GM18867 (cell line): Measurements from ENCODE around the gene WDR33.

Experiments used
- ATAC-seq: cut with Tn5 transposase; IDR thresholded peaks from one replicate; pipeline ENCODE4 v1.9.1; 2021; ENCODE audit warnings: mild to moderate bottlenecking, moderate library complexity; ENCODE audit not compliant: unreplicated experiment

Gene WDR33

GRCh38 chr2:127721978-127722355, 89.0 kb downstream of the WDR33 start:
- ATAC-seq = no peak

GRCh38 chr2:127721311-127721977, 89.5 kb downstream of the WDR33 start:
- ATAC-seq = no peak

GRCh38 chr2:127719301-127720218, 91.4 kb downstream of the WDR33 start:
- no peak for ATAC-seq

GRCh38 chr2:127718271-127718670, 92.7 kb downstream of the WDR33 start:
- no peak for ATAC-seq

GRCh38 chr2:127715778-127716449, 95.1 kb downstream of the WDR33 start:
- ATAC-seq = no peak

GRCh38 chr2:127713562-127713961, 97.4 kb downstream of the WDR33 start:
- ATAC-seq = no peak

- no peak for ATAC-seq
Observed at GRCh38 chr2:127712999-127713398, 98.0 kb downstream of the WDR33 start.

GRCh38 chr2:127709336-127709735, 101.6 kb downstream of the WDR33 start:
- no peak for ATAC-seq

GRCh38 chr2:127707890-127708648, 102.9 kb downstream of the WDR33 start:
- ATAC-seq = no peak

GRCh38 chr2:127706215-127706990, 104.6 kb downstream of the WDR33 start:
- ATAC-seq = no peak

GRCh38 chr2:127705391-127706065, 105.4 kb downstream of the WDR33 start:
- no peak for ATAC-seq

GRCh38 chr2:127704641-127705390, 106.2 kb downstream of the WDR33 start:
- no peak for ATAC-seq

- no peak for ATAC-seq
Observed at GRCh38 chr2:127703282-127703681, 107.7 kb downstream of the WDR33 start.

GRCh38 chr2:127702395-127703009, 108.5 kb downstream of the WDR33 start:
- ATAC-seq = no peak

GRCh38 chr2:127701651-127702394, 109.1 kb downstream of the WDR33 start:
- ATAC-seq = peak; percentile 51

GRCh38 chr2:127701193-127701650, 109.7 kb downstream of the WDR33 start, which contains the start of gene SFT2D3:
TSS of gene SFT2D3 (plus strand) at chr2:127701497. CDS start at chr2:127701529, 32 bp downstream.
- ATAC-seq = peak; percentile 65

- ATAC-seq = peak; percentile 64
Observed at GRCh38 chr2:127700527-127701192, 110.3 kb downstream of the WDR33 start.
